SW480 (cell line): ENCODE measurements around the gene ZNF496.
A peak's percentile ranks its signal among the peaks of the same experiment; 100 is the strongest.
"Not testable (repeated sequence)": the region's sequence is repeated elsewhere in the genome, so short reads cannot be mapped to it uniquely, and the experiment has no call there.

Experiments
- DNase-seq: peaks from one replicate; pipeline ENCODE4 v3.0.0-alpha.2; 2016; ENCODE audit warnings: low spot score

The ZNF496 gene

GRCh38 chr1:247359559-247359958 lies 27.9 kb upstream of the ZNF496 start:
- DNase-seq, result no peak

DNA sequence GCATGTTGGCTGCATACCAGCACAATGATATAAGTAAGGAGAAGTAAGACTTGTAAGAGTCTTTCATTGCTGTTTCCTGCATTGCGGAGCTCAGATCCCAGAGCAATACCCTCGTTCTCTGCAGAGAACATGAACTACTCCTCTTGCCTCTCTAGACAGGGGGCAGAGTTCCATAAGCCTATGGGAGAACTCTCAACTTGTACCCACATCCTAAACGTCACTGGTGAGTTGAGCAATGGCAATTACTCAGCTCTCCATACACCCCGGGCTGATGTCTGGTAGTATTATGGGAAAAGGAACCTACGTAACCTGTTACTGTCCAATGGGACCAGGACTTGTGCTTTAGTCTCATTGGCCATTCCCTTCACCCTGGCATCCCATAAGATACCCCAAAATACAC lies 27.3 kb upstream of the ZNF496 start:
- no peak for DNase-seq

DNA sequence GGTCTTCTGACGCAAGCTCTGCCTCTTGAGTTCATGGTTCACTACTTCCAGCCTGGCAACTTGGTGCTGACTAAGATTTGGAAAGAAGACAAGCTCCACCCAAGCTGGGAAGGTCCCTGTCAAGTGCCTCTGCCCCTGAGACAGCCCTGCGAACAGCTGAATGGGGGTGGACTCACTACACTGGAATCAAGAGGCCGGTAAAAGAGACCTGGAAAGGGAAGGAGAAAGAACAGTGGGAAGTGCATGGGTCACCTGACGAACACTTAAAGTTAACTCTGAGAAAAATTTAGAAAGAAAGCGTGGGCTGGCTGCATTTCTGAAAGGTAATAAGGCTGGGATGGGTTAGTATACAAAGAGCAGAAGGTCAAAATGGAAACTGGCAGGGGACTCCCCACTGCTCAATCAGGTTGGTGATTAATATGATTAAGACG lies 26.1 kb upstream of the ZNF496 start:
- DNase-seq, result no peak

- no peak for DNase-seq
Observed at GRCh38 chr1:247357052-247357780, 25.5 kb upstream of the ZNF496 start.

- not testable (repeated sequence) for DNase-seq
Observed at GRCh38 chr1:247355160-247355559, 23.5 kb upstream of the ZNF496 start.

GRCh38 chr1:247352175-247352574 lies 20.5 kb upstream of the ZNF496 start:
- no peak for DNase-seq

- DNase-seq, result no peak
Observed at GRCh38 chr1:247350587-247350986, 18.9 kb upstream of the ZNF496 start.

DNA sequence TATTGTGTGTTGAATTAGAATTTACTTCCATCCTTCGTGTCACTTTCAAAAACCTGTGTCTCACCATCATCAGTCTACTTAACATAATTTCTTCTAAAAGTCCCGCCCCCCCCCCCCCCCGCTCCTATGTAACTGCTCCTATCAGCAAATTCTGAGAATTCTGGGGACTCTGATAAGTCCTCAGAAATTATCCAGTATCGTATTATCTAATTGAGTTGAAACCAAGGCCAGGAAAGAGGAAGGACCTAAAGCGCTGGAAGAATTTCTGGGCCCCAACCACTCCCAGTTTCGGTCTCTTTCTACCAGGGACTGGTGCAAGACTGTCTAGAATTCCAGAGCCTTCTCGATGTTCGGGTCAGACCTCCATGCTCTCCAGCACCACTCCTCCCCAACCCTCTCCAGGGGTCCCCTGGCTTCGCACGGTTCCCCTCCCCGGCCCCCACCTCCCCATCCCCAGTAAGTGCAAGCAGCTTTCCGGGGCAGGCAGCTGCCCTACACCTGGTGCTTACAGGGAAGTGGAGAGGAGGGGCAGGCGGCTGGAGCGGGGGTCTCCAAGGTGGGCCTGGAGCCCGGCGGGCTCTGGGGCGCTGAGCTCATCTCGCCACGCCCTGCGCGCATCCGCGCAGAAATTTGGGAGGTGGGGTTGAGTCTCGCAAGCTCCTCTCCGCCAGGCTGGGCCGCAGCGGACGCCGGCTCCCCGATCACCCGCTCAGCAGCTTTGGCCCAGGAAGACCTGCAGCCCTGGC lies 16.0 kb upstream of the ZNF496 start:
- no peak for DNase-seq

DNA sequence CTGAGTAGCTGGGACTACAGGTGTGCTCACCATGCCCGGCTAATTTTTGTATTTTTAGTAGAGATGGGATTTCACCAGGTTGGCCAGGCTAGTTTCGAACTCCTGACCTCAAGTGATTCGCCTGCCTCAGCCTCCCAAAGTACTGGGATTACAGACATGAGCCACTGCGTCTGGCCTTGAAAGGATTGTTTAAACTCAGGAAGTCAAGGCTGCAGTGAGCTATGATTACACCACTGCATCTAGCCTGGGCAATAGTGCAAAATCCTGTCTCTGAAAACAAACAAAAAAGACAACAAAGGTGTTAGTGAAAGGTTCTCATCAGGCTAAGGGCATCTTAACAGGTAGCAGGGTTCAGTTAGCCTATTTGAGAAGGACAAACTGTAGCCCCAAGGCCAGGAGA lies 14.2 kb upstream of the ZNF496 start:
- DNase-seq, result no peak

DNA sequence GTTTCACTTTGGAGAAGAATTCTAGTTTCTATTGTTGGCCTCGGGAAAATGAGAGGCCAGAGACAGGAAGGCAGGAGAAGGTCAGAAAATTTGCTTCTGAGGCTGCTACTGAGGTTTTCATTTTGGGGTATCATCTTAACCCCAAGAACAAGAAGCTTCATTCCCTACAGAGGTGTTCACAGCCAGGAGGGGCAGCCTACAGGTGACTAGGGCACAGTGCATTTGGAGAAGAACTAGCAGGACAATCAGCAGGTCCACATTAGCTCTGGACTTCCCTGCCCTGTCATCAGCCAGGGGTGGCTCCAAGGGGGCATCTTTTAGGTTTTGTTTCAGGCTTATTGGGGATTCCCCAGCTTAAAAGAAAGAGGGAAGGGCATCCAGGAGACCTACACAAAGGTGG lies 12.1 kb upstream of the ZNF496 start:
- no peak for DNase-seq

DNA sequence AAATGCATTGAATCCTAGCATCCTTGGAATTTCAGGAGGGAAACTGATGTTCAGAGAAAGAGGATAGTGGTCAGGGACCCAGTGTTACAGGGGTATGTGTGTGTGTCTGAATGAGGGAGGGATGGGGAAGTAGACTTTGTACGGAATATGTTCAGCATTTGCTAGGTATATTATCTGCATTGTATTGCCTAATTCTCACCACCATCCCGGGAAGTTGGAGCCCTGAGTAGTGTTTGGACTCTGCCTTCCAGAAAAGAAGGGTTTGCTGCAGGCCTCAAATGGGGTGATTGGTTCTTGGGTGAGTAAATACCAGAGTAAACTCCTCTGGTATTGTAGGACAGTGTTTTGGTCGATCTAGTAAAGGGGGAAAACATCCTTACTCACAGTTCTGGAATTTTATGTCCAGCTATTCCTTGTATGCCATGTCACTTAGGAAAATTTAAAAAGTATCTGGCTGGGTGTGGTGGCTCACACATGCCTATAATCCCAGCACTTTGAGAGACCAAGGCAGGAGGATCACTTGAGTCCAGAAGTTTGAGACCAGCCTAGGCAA lies 7.1 kb upstream of the ZNF496 start:
- DNase-seq, result no peak

DNA sequence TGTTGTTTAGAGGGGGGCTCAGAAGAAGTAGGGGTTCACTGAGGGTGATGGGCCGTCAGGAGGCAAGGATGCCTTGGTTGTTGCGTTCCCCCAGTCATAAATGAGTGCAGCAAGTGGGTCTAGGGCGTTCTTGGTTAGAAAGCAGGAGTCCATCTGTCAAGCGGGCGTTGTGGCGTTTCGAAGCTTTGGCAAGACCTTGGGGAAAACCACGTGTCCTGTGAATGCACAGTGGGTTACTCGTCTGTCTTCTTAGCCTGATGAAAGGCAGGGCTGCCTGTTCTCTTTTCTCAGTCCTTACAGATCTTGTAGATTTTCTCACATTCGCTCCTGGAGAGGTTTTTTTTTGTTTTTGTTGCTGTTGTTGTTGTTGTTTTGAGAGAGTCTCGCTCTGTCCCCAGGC lies 6.3 kb upstream of the ZNF496 start:
- DNase-seq, result no peak

DNA sequence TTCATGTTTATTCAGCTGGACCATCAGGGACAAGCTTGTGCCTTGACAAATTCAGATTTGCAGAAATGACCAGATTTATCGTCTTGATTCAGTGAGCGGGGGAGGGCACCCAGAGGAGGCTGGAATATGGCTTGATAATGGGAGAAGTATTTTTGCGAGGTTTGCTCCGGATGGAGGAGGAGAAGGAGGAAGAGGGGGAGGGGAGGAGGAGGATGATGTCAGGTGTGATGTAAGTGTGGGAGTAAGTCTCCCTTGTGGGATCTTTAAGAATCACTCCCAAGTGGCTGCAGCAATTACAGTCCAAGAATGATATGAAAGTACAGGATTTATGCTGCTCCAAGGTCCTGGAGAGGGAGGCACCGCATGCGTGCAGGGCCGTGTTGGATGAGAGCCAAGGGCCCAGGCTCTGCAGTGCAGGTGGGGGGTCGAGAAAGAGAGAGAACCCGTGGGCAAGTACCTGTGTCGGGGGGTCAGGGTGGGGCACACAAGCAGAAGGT lies 5.6 kb upstream of the ZNF496 start:
- DNase-seq, result no peak

DNA sequence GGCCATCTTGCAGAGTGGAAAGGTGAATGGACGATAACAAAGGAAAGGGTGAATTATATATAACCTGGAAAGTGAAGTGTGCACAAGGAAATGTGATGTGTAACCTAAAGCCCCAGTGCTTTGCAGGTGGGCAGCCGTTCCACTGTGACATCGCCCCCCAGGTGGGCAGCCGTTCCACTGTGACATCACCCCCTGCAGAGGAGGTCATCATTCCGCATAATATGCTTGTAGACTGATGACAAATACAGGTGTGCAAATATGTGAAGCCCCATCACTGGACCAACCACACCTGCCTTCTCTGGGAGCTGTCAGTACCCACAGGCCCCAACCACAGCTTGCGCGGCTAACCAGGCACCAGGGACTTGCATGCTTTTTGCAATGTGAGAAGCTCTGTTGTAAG lies 4.7 kb upstream of the ZNF496 start:
- no peak for DNase-seq

- no peak for DNase-seq
Observed at GRCh38 chr1:247335882-247336281, 4.2 kb upstream of the ZNF496 start.

GRCh38 chr1:247334378-247335133 lies 2.9 kb upstream of the ZNF496 start:
- DNase-seq, result no peak

DNA sequence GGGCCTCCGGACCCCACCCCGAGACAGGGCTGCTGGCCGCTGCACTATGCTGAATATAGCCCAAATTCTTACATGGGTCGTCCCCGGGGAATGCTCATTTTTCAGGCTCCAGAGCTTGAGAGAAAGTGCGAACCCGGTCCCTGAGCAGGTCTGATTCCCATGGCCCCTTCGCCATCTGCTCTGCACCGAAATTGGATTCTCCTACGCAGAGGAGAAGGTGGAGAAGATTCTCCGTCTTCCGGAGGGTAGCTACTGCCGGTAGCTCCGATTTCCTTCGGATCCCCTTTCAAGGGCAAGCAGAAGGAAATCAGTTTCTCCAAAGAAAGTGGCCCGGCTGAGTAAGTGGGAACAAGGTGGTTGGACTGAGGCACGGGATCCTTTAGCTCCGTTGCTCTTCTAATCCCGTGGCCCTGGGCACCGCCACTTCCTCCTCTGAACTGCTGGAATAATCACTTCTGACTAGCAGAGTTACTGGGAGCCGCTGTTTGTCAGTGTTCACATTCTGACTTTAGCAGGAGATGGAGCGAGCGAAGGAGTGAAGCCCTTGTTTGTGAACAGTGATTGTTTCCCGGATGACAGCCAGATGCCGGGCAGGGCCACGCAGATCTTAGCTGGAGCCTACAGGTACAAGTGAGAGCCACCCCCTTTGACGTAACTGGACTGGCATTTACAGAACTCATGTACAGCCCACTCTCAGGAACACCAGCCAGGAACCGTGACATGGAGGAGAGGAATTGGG lies 1.1 kb upstream of the ZNF496 start:
- peak; percentile 22 for DNase-seq

DNA sequence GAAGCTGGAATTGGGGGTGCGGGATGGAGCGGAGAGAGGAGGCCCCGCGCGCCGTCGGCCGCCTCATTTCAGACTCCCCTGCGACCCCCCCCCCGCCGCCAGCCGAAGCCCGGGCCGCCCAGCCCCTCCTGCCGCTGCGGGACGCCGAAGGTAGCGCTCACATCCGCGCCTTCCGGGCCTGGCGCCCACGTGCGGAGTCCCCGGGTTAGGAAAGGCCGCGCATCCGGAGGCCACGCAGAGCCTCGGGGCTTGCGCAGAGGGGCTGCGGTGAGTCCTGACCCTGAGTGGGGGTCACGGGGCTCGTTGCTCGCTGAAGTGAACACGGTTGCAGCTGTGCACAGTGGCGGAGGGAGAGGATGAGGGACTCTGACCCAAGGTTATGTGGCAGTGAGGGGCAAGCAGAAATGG lies 552 bp upstream of the ZNF496 start:
- DNase-seq, result peak; percentile 36

DNA sequence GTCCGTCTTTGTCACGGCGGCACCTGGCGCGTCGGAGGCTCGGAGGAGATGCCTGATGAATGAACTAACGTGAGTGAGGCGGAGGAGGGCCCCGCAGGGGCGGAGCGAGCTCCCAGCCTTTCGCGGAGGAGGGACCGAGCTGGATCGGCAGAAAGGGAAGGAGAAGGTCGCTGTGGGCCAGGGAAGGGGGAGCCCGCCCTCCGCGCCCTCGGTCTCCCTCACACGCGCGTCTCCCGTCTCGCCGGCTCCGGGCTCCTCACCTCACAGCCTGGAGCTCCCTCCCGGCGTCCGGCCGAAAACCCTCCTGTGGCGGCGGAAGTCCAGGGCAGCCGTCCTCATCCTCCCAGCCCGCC lies 519 bp downstream of the ZNF496 start:
- peak; percentile 63 for DNase-seq

GRCh38 chr1:247330548-247331171 lies 1.0 kb downstream of the ZNF496 start:
- no peak for DNase-seq

- DNase-seq, result no peak
Observed at GRCh38 chr1:247329097-247329617, 2.5 kb downstream of the ZNF496 start.
